Mammary epithelial cell (primary cell): ENCODE data around the gene HEXIM1.

Experiments used
- EZH2 ChIP-seq: IDR thresholded peaks from 2 replicates; pipeline ENCODE4 v1.6.1; 2012; ENCODE audit warnings: low read length, inconsistent platforms, borderline replicate concordance
- TF ChIP-seq, protein P1 (sequence below), 2 donors: IDR thresholded peaks in 1 of 2; conservative IDR thresholded peaks in 1 of 2; 2 replicates each; pipeline ENCODE4 v1.5.1; 2011 to 2012; ENCODE audit warnings: inconsistent platforms in 2 of 2, low read length in 2 of 2, mild to moderate bottlenecking in 2 of 2, control low read depth in 1 of 2, low read depth in 1 of 2; ENCODE audit not compliant: insufficient read depth in 1 of 2; ENCODE audit errors: extremely low read depth in 1 of 2

DNA sequence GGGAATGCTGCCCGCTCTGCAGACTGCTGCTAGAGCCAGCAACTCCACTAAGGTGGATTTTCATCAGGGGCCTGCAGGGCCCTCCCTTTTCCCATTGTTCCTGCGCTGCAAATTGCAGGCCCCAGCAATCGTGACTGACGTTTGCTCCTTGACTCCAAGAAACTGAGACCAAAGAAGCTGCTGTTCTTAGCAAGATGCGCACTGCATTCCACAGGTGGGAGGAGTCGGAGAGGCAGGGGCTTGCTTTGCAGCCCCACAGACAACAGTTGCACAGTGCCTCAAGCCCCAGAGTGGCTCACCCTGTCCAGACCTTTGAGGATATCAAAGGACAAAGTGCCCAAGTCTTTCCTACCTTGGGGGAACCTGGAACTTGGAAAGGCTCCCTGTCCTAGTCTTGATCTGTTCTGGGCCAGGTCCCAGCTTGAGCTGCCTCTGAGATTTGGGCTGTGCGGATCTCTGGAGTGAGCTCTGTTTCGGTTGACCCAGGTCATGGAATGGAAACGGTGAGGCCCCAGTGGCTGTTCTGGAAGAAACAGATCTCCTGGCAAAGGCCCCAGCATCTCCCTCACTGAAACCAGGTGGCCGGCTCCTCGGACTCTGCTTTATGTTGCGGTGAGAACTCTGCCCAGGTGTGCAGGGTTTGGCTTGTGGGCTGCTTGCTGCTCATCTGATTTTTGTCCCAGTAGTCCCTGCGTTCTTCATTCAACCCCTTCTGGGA lies 40.8 kb upstream of the HEXIM1 start:
- TF ChIP-seq, protein P1, sequence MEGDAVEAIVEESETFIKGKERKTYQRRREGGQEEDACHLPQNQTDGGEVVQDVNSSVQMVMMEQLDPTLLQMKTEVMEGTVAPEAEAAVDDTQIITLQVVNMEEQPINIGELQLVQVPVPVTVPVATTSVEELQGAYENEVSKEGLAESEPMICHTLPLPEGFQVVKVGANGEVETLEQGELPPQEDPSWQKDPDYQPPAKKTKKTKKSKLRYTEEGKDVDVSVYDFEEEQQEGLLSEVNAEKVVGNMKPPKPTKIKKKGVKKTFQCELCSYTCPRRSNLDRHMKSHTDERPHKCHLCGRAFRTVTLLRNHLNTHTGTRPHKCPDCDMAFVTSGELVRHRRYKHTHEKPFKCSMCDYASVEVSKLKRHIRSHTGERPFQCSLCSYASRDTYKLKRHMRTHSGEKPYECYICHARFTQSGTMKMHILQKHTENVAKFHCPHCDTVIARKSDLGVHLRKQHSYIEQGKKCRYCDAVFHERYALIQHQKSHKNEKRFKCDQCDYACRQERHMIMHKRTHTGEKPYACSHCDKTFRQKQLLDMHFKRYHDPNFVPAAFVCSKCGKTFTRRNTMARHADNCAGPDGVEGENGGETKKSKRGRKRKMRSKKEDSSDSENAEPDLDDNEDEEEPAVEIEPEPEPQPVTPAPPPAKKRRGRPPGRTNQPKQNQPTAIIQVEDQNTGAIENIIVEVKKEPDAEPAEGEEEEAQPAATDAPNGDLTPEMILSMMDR (conservative IDR thresholded peaks at IDR 0.05 in 1 of 2, IDR thresholded peaks at IDR 0.05 in 1 of 2; ENCODE audit: extremely low read depth in 1 of 2, insufficient read depth in 1 of 2, low read depth in 1 of 2, low read length in 2 of 2) = no peak
- no peak for TF ChIP-seq EZH2
